GM23248 (cell line): ENCODE measurements around the gene DPEP2. TPM values are rescaled to one million over a fixed set of nuclear protein-coding genes. Genes with fewer than 3 reads are reported as not detected.
"Not testable (repeated sequence)": the region's sequence is repeated elsewhere in the genome, so short reads cannot be mapped to it uniquely, and the experiment has no call there.

Experiments
- DNase-seq: peaks from one replicate; pipeline ENCODE4 v3.0.0-alpha.2; 2015
- H2AFZ ChIP-seq: fragments of 200-600 bp; sonication (generic); 2 replicates; pipeline ENCODE4 v1.6.1; 2016; ENCODE audit warnings: antibody characterized with exemption
- H3F3A ChIP-seq: fragments of 200-600 bp; sonication (generic); 2 replicates; pipeline ENCODE4 v1.6.1; 2016; ENCODE audit warnings: mild to moderate bottlenecking, antibody characterized with exemption, mixed run types; ENCODE audit not compliant: insufficient read depth
- H3K27ac ChIP-seq: fragments of 200-600 bp; sonication (generic); 2 replicates; pipeline ENCODE4 v1.5.1; 2016; ENCODE audit warnings: mild to moderate bottlenecking
- H3K27me3 ChIP-seq: fragments of 200-600 bp; sonication (generic); replicated peaks from 2 replicates; pipeline ENCODE4 v1.6.1; 2016; ENCODE audit warnings: mild to moderate bottlenecking; ENCODE audit not compliant: insufficient read depth
- H3K36me3 ChIP-seq: fragments of 200-600 bp; sonication (generic); 2 replicates; pipeline ENCODE4 v1.6.1; 2016; ENCODE audit warnings: low read depth, mild to moderate bottlenecking
- H3K4me1 ChIP-seq: fragments of 200-600 bp; sonication (generic); 2 replicates; pipeline ENCODE4 v1.6.1; 2016; ENCODE audit warnings: mild to moderate bottlenecking; ENCODE audit not compliant: insufficient read depth
- H3K4me2 ChIP-seq: fragments of 200-600 bp; sonication (generic); one replicate; pipeline ENCODE4 v1.6.1; 2016; ENCODE audit warnings: mild to moderate bottlenecking; ENCODE audit not compliant: unreplicated experiment
- H3K4me3 ChIP-seq: fragments of 200-600 bp; sonication (generic); 2 replicates; pipeline ENCODE4 v1.5.1; 2016; ENCODE audit warnings: mild to moderate bottlenecking
- H3K79me2 ChIP-seq: fragments of 200-600 bp; sonication (generic); 2 replicates; pipeline ENCODE4 v1.6.1; 2016; ENCODE audit warnings: mild to moderate bottlenecking; ENCODE audit not compliant: insufficient read depth
- H3K9ac ChIP-seq: fragments of 200-600 bp; sonication (generic); 2 replicates; pipeline ENCODE4 v1.6.1; 2016; ENCODE audit warnings: mild to moderate bottlenecking
- H3K9me2 ChIP-seq: fragments of 200-600 bp; sonication (generic); 2 replicates; pipeline ENCODE4 v1.6.1; 2016; ENCODE audit warnings: mixed run types, mild to moderate bottlenecking, moderate library complexity; ENCODE audit not compliant: insufficient read depth
- H3K9me3 ChIP-seq: fragments of 200-600 bp; sonication (generic); one replicate; pipeline ENCODE4 v1.6.1; 2017; ENCODE audit warnings: low read depth
- H4K20me1 ChIP-seq: fragments of 200-600 bp; sonication (generic); 2 replicates; pipeline ENCODE4 v1.6.0; 2016; ENCODE audit not compliant: insufficient read depth
- EZH2 ChIP-seq: fragments of 200-600 bp; sonication (generic); IDR thresholded peaks from 2 replicates; pipeline ENCODE4 v1.6.1; 2018; ENCODE audit warnings: antibody characterized with exemption, mild to moderate bottlenecking; ENCODE audit not compliant: insufficient read depth, poor library complexity, severe bottlenecking
- EZH2phosphoT487 ChIP-seq: fragments of 200-600 bp; sonication (generic); IDR thresholded peaks from 2 replicates; pipeline ENCODE4 v1.6.1; 2018; ENCODE audit warnings: antibody characterized with exemption, moderate library complexity, mild to moderate bottlenecking, low read depth; ENCODE audit not compliant: insufficient read depth
- WGBS, 2 experiments: methylation state at CpG; one replicate each; pipeline ENCODE4 v1.1.6; 2015 to 2017; ENCODE audit warnings: low lambda C conversion rate in 2 of 2, low coverage in 1 of 2; ENCODE audit errors: missing lambda C conversion rate in 2 of 2; 5-methylcytosine and 5-hydroxymethylcytosine counted together
- in situ Hi-C: fragments of 300-500 bp; cut with MboI; formaldehyde crosslinking; loops from 2 replicates; pipeline ENCODE4 v1.15.0; 2020
- polyA plus RNA-seq: library from polyadenylated mRNA; unstranded; fragments of >200 nt; fragmentation: Nextera tagmentation; extraction: Ambion mirVana; gene quantifications from 2 replicates; pipeline ENCODE4 v1.2.1, GENCODE V29; 2016
- total RNA-seq: library from RNA; depleted of rRNA; stranded (reverse); fragments of >200 nt; shearing (Covaris generic); gene quantifications from 2 replicates; pipeline ENCODE4 v1.2.3, GENCODE V29; 2014

DPEP2 gene
- total and polyA plus RNA-seq, 2 experiments from 2014 or later: not detected

GRCh38 chr16:68022278-68022727, 23.0 kb upstream of the DPEP2 start:
- Histone ChIP-seq H3K9me2 (no peaks in the 10 kb centered on the region), H3K9ac (peak overlapping the region; percentile 94), H3K4me3 (peak overlapping the region; percentile 91), H3K9me3 (no peaks in the 10 kb centered on the region), H3K4me1 (peaks cover 16% of the 10 kb centered on the region), H3K79me2 (peaks cover 45% of the 10 kb centered on the region), H2AFZ (peak overlapping the region; percentile 81), H3K36me3 (no peaks in the 10 kb centered on the region), H3F3A (0 out of 2 replicates have a peak, but pooled peaks cover 4% of the 10 kb centered on the region), H3K27me3 (no peaks in the 10 kb centered on the region), H4K20me1 (no peaks in the 10 kb centered on the region), H3K4me2 (peak overlapping the region; percentile 91), H3K27ac (peak overlapping the region; percentile 78)
- in situ Hi-C loops: no loop called here
- peak; percentile 45 for DNase-seq
- TF ChIP-seq EZH2phosphoT487: no peak
- TF ChIP-seq EZH2: no peak
- 1 to 3% methylated on average over 14 to 19 of the region's 19 CpGs for whole genome bisulfite sequencing, 2 experiments

- in situ Hi-C loops: no loop called here
- H3K4me3 ChIP-seq: no peak overlapping the region
- peak overlapping the region; percentile 91 for H3K4me2 ChIP-seq
- H3K4me1 ChIP-seq: peaks cover 16% of the 10 kb centered on the region
- peaks cover 45% of the 10 kb centered on the region for H3K79me2 ChIP-seq
- H3K27ac ChIP-seq: no peak overlapping the region
- H3K27me3 ChIP-seq: no peaks in the 10 kb centered on the region
- H4K20me1 ChIP-seq: no peaks in the 10 kb centered on the region
- no peaks in the 10 kb centered on the region for H3K9me3 ChIP-seq
- H2AFZ ChIP-seq: no peak overlapping the region
- TF ChIP-seq EZH2: no peak
- no peak for TF ChIP-seq EZH2phosphoT487
- 95 to 98% methylated on average over 10 of the region's 10 CpGs for WGBS, 2 experiments
- no peak for DNase-seq
- H3K9me2 ChIP-seq: no peaks in the 10 kb centered on the region
- H3K9ac ChIP-seq: peak overlapping the region; percentile 94; the same call in 1 of the 2 replicates
- no peaks in the 10 kb centered on the region for H3K36me3 ChIP-seq
- 0 out of 2 replicates have a peak, but pooled peaks cover 4% of the 10 kb centered on the region for H3F3A ChIP-seq
Measured at GRCh38 chr16:68021490-68021889, 22.2 kb upstream of the DPEP2 start.

GRCh38 chr16:68019167-68019680, 19.9 kb upstream of the DPEP2 start:
- 71 to 74% methylated on average over 8 of the region's 8 CpGs for WGBS, 2 experiments
- no peak overlapping the region for H2AFZ ChIP-seq
- in situ Hi-C loops: no loop called here
- no peak overlapping the region for H3K4me2 ChIP-seq
- H3K27ac ChIP-seq: no peak overlapping the region
- H3K36me3 ChIP-seq: no peaks in the 10 kb centered on the region
- no peaks in the 10 kb centered on the region for H3K27me3 ChIP-seq
- TF ChIP-seq EZH2 (no peak), EZH2phosphoT487 (no peak)
- H3K9me3 ChIP-seq: no peaks in the 10 kb centered on the region
- H3F3A ChIP-seq: 0 out of 2 replicates have a peak, but pooled peaks cover 4% of the 10 kb centered on the region
- H3K4me3 ChIP-seq: no peak overlapping the region
- H3K9ac ChIP-seq: no peak overlapping the region
- H3K79me2 ChIP-seq: peaks cover 32% of the 10 kb centered on the region
- peaks cover 13% of the 10 kb centered on the region for H3K4me1 ChIP-seq
- no peak for DNase-seq
- no peaks in the 10 kb centered on the region for H3K9me2 ChIP-seq
- no peaks in the 10 kb centered on the region for H4K20me1 ChIP-seq

- no peak for DNase-seq
- Histone ChIP-seq H3K27ac (no peak within 1 kb of the TSS), H3K4me1 (no peaks in the 10 kb centered on the region), H3K9me3 (no peaks in the 10 kb centered on the region), H3K4me3 (no peak within 1 kb of the TSS), H3K79me2 (no peaks in the 10 kb centered on the region), H2AFZ (no peak within 1 kb of the TSS), H3F3A (no peaks in the 10 kb centered on the region), H3K36me3 (no peaks in the 10 kb centered on the region), H3K4me2 (no peak within 1 kb of the TSS), H3K9ac (no peak within 1 kb of the TSS), H3K9me2 (no peaks in the 10 kb centered on the region), H4K20me1 (no peaks in the 10 kb centered on the region), H3K27me3 (no peaks in the 10 kb centered on the region)
- 70 to 75% methylated on average over 5 of the region's 5 CpGs for WGBS, 2 experiments
- in situ Hi-C loops: no loop called here
- TF ChIP-seq EZH2phosphoT487: no peak
- TF ChIP-seq EZH2: no peak
Measured at GRCh38 chr16:68015681-68016080, 16.4 kb upstream of the DPEP2 start, which contains the start of gene DPEP2NB. DPEP2NB (minus strand) TSS chr16:68015911; CDS start chr16:68015770, 141 bp downstream.

- in situ Hi-C loops: no loop called here
- TF ChIP-seq EZH2 (no peak), EZH2phosphoT487 (no peak)
Measured at GRCh38 chr16:68013440-68013839, 14.2 kb upstream of the DPEP2 start.

GRCh38 chr16:68009872-68010271, 10.6 kb upstream of the DPEP2 start:
- H4K20me1 ChIP-seq, H3K36me3 ChIP-seq, H3K27me3 ChIP-seq, H3K27ac ChIP-seq, H3K9me3 ChIP-seq, in situ Hi-C loops, H3K79me2 ChIP-seq, H3K9ac ChIP-seq, H3K4me3 ChIP-seq, H2AFZ ChIP-seq, H3K9me2 ChIP-seq, H3F3A ChIP-seq, H3K4me1 ChIP-seq, DNase-seq, H3K4me2 ChIP-seq: not testable (repeated sequence)
- WGBS, 2 experiments: 72 to 75% methylated on average over 4 of the region's 4 CpGs

More at GRCh38 chr16:68013440-68013839, 14.2 kb upstream of the DPEP2 start:
- Histone ChIP-seq H3K4me1 (no peaks in the 10 kb centered on the region), H3K9ac (no peak overlapping the region), H3K9me2 (no peaks in the 10 kb centered on the region), H3K36me3 (no peaks in the 10 kb centered on the region), H3K4me2 (no peak overlapping the region), H2AFZ (no peak overlapping the region), H3K79me2 (no peaks in the 10 kb centered on the region), H4K20me1 (no peaks in the 10 kb centered on the region), H3K4me3 (no peak overlapping the region), H3F3A (no peaks in the 10 kb centered on the region), H3K9me3 (no peaks in the 10 kb centered on the region), H3K27ac (no peak overlapping the region), H3K27me3 (no peaks in the 10 kb centered on the region)
- 68 to 84% methylated on average over 1 of the region's 1 CpG for WGBS, 2 experiments
- no peak for DNase-seq
